HG03558 (cell line): Measurements from ENCODE around the gene TCTN1.
A peak's percentile ranks its signal among the peaks of the same experiment; 100 is the strongest.
"Not testable (repeated sequence)": the region's sequence is repeated elsewhere in the genome, so short reads cannot be mapped to it uniquely, and the experiment has no call there.

ENCODE experiments used
- ATAC-seq: cut with Tn5 transposase; IDR thresholded peaks from one replicate; pipeline ENCODE4 v1.9.1; 2021; ENCODE audit warnings: moderate number of reproducible peaks; ENCODE audit not compliant: unreplicated experiment; ENCODE audit errors: extremely low read depth

TCTN1 gene

GRCh38 chr12:110613771-110614684 lies at the start of gene TCTN1:
Gene TCTN1 (plus strand): TSS chr12:110614129. CDS start chr12:110614183, 54 bp downstream.
- ATAC-seq: peak; percentile 74

GRCh38 chr12:110564471-110564991 lies 49.4 kb upstream of the TCTN1 start:
- ATAC-seq: no peak

- ATAC-seq: no peak
Measured at GRCh38 chr12:110565894-110566871, 47.7 kb upstream of the TCTN1 start.

GRCh38 chr12:110566993-110567392 lies 46.9 kb upstream of the TCTN1 start:
- no peak for ATAC-seq

GRCh38 chr12:110568752-110569151 lies 45.2 kb upstream of the TCTN1 start:
- no peak for ATAC-seq

GRCh38 chr12:110569838-110570237 lies 44.1 kb upstream of the TCTN1 start:
- not testable (repeated sequence) for ATAC-seq

GRCh38 chr12:110570798-110571197 lies 43.1 kb upstream of the TCTN1 start:
- not testable (repeated sequence) for ATAC-seq

GRCh38 chr12:110574044-110574443 lies 39.9 kb upstream of the TCTN1 start:
- ATAC-seq: no peak

- ATAC-seq: not testable (repeated sequence)
Measured at GRCh38 chr12:110574717-110575230, 39.2 kb upstream of the TCTN1 start.

GRCh38 chr12:110575326-110575725 lies 38.6 kb upstream of the TCTN1 start:
- no peak for ATAC-seq

GRCh38 chr12:110576504-110576903 lies 37.4 kb upstream of the TCTN1 start:
- ATAC-seq: no peak

- no peak for ATAC-seq
Measured at GRCh38 chr12:110577864-110578693, 35.9 kb upstream of the TCTN1 start.

GRCh38 chr12:110578694-110579534 lies 35.0 kb upstream of the TCTN1 start:
- ATAC-seq: no peak

- ATAC-seq: no peak
Measured at GRCh38 chr12:110579535-110580253, 34.2 kb upstream of the TCTN1 start.

- no peak for ATAC-seq
Measured at GRCh38 chr12:110581931-110582275, 32.0 kb upstream of the TCTN1 start.

GRCh38 chr12:110582276-110583136 lies 31.4 kb upstream of the TCTN1 start:
- ATAC-seq: peak; percentile 15
